Measurements from ENCODE around the gene IL1R1. TPM values are rescaled to one million over a fixed set of nuclear protein-coding genes. Genes with fewer than 3 reads are reported as not detected.
A peak's percentile ranks its signal among the peaks of the same experiment; 100 is the strongest.

The IL1R1 gene
- total RNA-seq, 1 donor from 2014 or later, result 22.6 TPM

DNA sequence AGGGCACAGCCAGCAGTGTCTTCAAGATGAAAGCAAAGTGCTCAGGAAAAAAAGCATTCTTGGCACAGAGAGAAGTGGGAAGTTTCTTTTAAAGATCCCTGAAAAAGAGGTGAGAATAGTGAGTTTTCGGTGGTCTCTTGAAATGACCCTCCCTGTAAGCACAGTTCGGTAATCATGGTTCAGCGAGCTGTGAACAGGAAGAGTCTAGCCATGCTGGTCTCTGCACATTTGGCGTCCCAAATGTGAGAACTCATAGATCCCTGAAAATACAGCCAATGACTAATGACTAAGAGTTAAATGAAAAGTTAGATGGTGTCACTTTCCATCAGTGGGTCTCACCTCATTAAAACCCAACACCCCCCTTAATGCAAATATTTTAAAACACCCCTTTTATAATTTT, 3.4 kb downstream of the IL1R1 start:
- intact Hi-C loops (cut with micrococcal nuclease), result no loop called here
- peaks cover 53% of the 10 kb centered on the region for H3K9me3 ChIP-seq (replicated peaks)
- DNase-seq, result no peak
- peaks cover 19% of the 10 kb centered on the region for H3K36me3 ChIP-seq
- H3K4me3 ChIP-seq, result no peak overlapping the region
- peaks cover 57% of the 10 kb centered on the region for H3K4me1 ChIP-seq
- TF ChIP-seq, protein P1, sequence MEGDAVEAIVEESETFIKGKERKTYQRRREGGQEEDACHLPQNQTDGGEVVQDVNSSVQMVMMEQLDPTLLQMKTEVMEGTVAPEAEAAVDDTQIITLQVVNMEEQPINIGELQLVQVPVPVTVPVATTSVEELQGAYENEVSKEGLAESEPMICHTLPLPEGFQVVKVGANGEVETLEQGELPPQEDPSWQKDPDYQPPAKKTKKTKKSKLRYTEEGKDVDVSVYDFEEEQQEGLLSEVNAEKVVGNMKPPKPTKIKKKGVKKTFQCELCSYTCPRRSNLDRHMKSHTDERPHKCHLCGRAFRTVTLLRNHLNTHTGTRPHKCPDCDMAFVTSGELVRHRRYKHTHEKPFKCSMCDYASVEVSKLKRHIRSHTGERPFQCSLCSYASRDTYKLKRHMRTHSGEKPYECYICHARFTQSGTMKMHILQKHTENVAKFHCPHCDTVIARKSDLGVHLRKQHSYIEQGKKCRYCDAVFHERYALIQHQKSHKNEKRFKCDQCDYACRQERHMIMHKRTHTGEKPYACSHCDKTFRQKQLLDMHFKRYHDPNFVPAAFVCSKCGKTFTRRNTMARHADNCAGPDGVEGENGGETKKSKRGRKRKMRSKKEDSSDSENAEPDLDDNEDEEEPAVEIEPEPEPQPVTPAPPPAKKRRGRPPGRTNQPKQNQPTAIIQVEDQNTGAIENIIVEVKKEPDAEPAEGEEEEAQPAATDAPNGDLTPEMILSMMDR (IDR thresholded peaks at IDR 0.05; ENCODE audit: borderline replicate concordance), result no peak
- no peaks in the 10 kb centered on the region for H3K27me3 ChIP-seq (ENCODE audit: low read depth)
- no peak overlapping the region for H3K27ac ChIP-seq (replicated peaks)

DNA sequence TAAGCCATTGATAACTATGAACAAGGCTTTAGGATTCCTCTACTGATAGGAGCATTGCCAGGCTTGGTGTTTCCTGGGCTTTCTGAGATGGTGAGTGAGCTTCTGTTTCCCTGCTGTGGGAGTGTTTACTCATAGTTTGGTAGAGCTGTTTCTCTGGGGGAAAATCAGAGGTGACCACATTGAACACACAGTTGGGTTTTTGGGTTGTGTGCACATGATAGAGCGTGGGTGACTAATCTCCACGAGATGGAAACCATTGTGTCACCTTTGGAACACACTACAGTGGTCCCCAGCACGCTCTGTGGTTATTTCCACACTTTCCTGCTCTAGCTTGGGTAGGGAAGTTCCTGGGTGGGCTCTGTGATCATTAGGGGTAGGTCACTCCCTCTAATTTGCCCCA, 5.4 kb downstream of the IL1R1 start:
- intact Hi-C loops (cut with micrococcal nuclease), result no loop called here
- Histone ChIP-seq H3K4me1 (peaks cover 52% of the 10 kb centered on the region), H3K9me3 (replicated peaks) (peaks cover 53% of the 10 kb centered on the region), H3K36me3 (peaks cover 19% of the 10 kb centered on the region), H3K4me3 (no peak overlapping the region), H3K27me3 (ENCODE audit: low read depth) (no peaks in the 10 kb centered on the region), H3K27ac (replicated peaks) (peak overlapping the region; percentile 45)
- no peak for DNase-seq
- TF ChIP-seq, protein P1 (IDR thresholded peaks at IDR 0.05; ENCODE audit: borderline replicate concordance), result no peak

DNA sequence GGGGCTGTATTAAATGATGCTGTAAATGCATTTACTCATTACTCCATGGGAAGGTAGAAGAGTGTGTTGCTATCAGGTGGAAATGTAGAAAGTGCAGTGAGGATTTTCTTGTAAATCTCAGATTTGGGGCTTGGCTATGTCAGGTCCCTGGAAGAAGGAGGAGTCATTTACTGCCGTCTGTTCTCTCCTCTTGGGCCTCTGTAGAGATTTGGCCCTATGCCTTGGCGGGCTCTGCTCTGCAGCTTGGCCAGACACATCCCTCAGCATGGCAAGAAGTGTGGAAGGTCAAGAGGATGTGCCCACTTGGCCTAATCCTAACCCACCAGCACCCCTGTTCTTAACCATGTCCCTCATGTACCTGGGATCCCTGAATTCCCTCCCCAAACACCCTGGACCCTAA, 6.7 kb downstream of the IL1R1 start:
- DNase-seq, result no peak
- H3K27ac ChIP-seq (replicated peaks), result peak overlapping the region; percentile 58
- peaks cover 49% of the 10 kb centered on the region for H3K4me1 ChIP-seq
- TF ChIP-seq, protein P1 (IDR thresholded peaks at IDR 0.05; ENCODE audit: borderline replicate concordance), result no peak
- H3K9me3 ChIP-seq (replicated peaks), result peaks cover 53% of the 10 kb centered on the region
- peaks cover 24% of the 10 kb centered on the region for H3K36me3 ChIP-seq
- intact Hi-C loops (cut with micrococcal nuclease), result no loop called here
- H3K27me3 ChIP-seq (ENCODE audit: low read depth), result no peaks in the 10 kb centered on the region
- no peak overlapping the region for H3K4me3 ChIP-seq

DNA sequence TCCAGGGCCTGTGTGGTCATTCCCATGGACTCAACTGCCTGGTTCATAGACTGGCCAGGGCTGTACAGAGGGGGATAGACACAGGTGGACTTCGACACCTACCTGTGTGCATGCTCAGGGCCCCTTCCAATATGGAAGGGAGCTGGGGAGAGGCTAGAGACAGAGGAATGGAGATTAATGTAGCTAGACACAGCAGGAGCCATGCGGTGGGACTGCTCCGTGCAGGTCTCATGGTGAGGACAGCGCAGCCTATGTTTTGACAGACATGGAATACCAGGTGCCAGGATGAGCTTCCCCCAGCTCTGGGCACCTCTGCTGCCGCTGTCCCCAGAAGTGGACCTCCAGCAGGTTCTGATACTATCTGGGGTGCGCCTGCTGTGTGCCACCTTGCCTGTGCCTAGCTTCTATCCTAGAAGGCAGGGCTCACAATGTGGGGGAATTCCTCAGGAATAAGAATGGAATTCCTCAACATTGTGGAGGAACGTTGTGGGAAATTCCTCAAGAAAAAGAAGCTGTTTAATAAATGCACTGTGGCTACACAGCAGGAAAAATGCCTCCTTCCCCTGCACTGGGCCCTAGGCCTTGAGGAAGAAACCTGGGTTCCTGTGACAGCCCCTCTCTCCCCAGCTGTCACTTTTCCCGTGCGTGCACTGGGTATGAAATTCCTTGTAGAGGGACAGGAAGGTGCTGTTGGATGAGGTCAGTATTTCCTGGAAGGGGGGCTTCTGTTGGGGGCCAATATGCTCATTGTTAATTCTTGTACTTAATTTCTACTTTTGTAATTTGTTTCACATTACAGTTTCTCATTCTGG, 7.3 kb downstream of the IL1R1 start:
- DNase-seq, result no peak
- TF ChIP-seq, protein P1 (IDR thresholded peaks at IDR 0.05; ENCODE audit: borderline replicate concordance), result no peak
- Histone ChIP-seq H3K4me3 (no peak overlapping the region), H3K4me1 (peaks cover 43% of the 10 kb centered on the region), H3K36me3 (peaks cover 30% of the 10 kb centered on the region), H3K9me3 (replicated peaks) (peaks cover 50% of the 10 kb centered on the region), H3K27me3 (ENCODE audit: low read depth) (no peaks in the 10 kb centered on the region), H3K27ac (replicated peaks) (peak overlapping the region; percentile 58)
- intact Hi-C loops (cut with micrococcal nuclease), result no loop called here

DNA sequence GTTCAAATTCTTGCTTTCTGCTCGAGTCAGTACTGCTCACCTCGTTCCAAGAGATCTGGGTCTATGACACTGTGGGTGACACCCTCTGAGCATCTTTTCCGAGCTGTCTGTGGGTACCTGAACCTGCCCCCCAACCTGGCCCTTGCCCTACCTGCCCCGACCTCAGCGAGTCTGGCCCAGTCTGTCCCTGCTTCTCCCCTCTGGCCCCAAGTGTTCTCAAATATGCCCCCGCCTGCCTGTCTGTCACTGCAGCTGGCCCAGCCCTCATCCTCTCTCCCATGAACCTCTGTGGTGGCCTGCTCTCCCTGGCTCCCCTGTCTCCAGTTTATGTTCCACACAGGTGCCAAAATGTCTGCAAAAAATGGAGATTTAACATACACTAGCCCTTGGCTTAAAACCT, 11.8 kb downstream of the IL1R1 start:
- TF ChIP-seq, protein P1 (IDR thresholded peaks at IDR 0.05; ENCODE audit: borderline replicate concordance), result no peak
- no peak for DNase-seq
- H3K27ac ChIP-seq (replicated peaks), result no peak overlapping the region
- H3K9me3 ChIP-seq (replicated peaks), result peaks cover 5% of the 10 kb centered on the region
- H3K36me3 ChIP-seq, result peaks cover 33% of the 10 kb centered on the region
- intact Hi-C loops (cut with micrococcal nuclease), result no loop called here
- peaks cover 31% of the 10 kb centered on the region for H3K4me1 ChIP-seq
- no peaks in the 10 kb centered on the region for H3K27me3 ChIP-seq (ENCODE audit: low read depth)
- H3K4me3 ChIP-seq, result no peak overlapping the region
